WTC11 (cell line): ENCODE measurements around the gene FGD5.

Source experiments
- FOXJ3 ChIP-seq: sonication (generic); formaldehyde crosslinking; IDR thresholded peaks from 2 replicates; pipeline ENCODE4 v1.9.0; 2021; ENCODE audit warnings: missing genetic modification reagents, mild to moderate bottlenecking, borderline replicate concordance
- NFE2L1 ChIP-seq: sonication (generic); formaldehyde crosslinking; IDR thresholded peaks from 2 replicates; pipeline ENCODE4 v1.8.1; 2023; ENCODE audit warnings: missing genetic modification reagents
- NR2C2 ChIP-seq: sonication (generic); formaldehyde crosslinking; IDR thresholded peaks from 2 replicates; pipeline ENCODE4 v1.8.0; 2022; ENCODE audit warnings: mild to moderate bottlenecking, missing genetic modification reagents
- ZBTB21 ChIP-seq: sonication (generic); formaldehyde crosslinking; IDR thresholded peaks from 2 replicates; pipeline ENCODE4 v1.8.1; 2023; ENCODE audit warnings: mild to moderate bottlenecking, missing genetic modification reagents, borderline replicate concordance
- ZNF232 ChIP-seq: sonication (generic); formaldehyde crosslinking; IDR thresholded peaks from 2 replicates; pipeline ENCODE4 v1.8.0; 2022; ENCODE audit warnings: mild to moderate bottlenecking, missing genetic modification reagents
- ZNF317 ChIP-seq: sonication (generic); formaldehyde crosslinking; IDR thresholded peaks from 2 replicates; pipeline ENCODE4 v1.8.1; 2023; ENCODE audit warnings: low read depth, mild to moderate bottlenecking, moderate library complexity, missing genetic modification reagents, borderline replicate concordance
- TF ChIP-seq, protein P1 (sequence below): fragments of 200-600 bp; IDR thresholded peaks from 2 replicates; pipeline ENCODE4 v1.8.0; 2022; ENCODE audit warnings: antibody characterized with exemption
- TF ChIP-seq, protein P2 (sequence below): sonication (generic); formaldehyde crosslinking; IDR thresholded peaks from 2 replicates; pipeline ENCODE4 v1.8.1; 2023; ENCODE audit warnings: mild to moderate bottlenecking, missing genetic modification reagents, moderate library complexity
- TF ChIP-seq, protein P3 (sequence below): sonication (generic); formaldehyde crosslinking; IDR thresholded peaks from 2 replicates; pipeline ENCODE4 v1.8.1; 2022; ENCODE audit warnings: missing genetic modification reagents, borderline replicate concordance
- TF ChIP-seq, protein P4 (sequence below): sonication (generic); formaldehyde crosslinking; conservative IDR thresholded peaks from 2 replicates; pipeline ENCODE4 v1.8.1; 2022; ENCODE audit warnings: mild to moderate bottlenecking, missing genetic modification reagents
- TF ChIP-seq, protein P5 (sequence below): fragments of 250-450 bp; sonication (Bioruptor Pico); IDR thresholded peaks from 2 replicates; pipeline ENCODE4 v1.9.0; 2021; ENCODE audit warnings: mild to moderate bottlenecking

DNA sequence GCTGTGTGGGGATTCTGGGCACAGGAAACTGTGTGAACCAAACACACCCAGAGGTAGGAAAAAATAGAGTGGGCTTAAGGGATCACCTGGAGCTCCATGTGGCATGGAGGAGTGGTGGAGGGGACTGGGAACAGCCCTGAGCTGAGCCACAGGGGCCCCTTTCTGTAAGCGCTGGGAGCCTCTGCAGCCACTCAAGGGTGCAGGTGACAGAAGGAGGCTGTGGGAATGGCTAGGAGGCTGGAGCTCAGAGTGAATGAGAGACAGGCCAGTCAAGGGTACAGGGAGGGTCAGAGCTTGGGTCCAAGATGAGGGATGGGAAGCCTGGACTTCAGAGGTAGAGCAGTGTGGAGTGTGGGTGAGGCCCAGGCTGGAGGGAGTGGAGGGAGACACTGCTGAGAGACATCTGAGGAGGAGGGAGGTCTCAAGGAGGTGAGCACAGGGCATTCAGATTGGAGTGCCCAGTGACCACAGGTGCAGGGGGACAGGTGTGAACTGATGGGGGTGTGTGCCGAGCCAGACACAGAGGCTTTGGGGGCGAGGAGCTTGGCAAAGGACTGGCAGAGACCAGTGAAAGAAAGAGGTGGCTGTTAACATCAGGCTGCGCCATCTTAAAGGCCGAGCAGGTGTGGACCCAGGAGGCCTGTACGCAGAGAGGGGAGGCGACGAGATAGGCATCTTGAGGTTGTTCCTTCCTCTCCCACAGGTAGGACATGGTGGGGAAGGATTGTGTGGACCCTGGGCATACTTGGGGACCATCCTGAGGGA, 56.8 kb downstream of the FGD5 start:
- TF ChIP-seq, protein P1, sequence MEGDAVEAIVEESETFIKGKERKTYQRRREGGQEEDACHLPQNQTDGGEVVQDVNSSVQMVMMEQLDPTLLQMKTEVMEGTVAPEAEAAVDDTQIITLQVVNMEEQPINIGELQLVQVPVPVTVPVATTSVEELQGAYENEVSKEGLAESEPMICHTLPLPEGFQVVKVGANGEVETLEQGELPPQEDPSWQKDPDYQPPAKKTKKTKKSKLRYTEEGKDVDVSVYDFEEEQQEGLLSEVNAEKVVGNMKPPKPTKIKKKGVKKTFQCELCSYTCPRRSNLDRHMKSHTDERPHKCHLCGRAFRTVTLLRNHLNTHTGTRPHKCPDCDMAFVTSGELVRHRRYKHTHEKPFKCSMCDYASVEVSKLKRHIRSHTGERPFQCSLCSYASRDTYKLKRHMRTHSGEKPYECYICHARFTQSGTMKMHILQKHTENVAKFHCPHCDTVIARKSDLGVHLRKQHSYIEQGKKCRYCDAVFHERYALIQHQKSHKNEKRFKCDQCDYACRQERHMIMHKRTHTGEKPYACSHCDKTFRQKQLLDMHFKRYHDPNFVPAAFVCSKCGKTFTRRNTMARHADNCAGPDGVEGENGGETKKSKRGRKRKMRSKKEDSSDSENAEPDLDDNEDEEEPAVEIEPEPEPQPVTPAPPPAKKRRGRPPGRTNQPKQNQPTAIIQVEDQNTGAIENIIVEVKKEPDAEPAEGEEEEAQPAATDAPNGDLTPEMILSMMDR, result no peak
- TF ChIP-seq, protein P2, sequence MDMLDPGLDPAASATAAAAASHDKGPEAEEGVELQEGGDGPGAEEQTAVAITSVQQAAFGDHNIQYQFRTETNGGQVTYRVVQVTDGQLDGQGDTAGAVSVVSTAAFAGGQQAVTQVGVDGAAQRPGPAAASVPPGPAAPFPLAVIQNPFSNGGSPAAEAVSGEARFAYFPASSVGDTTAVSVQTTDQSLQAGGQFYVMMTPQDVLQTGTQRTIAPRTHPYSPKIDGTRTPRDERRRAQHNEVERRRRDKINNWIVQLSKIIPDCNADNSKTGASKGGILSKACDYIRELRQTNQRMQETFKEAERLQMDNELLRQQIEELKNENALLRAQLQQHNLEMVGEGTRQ, result no peak
- TF ChIP-seq, protein P3, sequence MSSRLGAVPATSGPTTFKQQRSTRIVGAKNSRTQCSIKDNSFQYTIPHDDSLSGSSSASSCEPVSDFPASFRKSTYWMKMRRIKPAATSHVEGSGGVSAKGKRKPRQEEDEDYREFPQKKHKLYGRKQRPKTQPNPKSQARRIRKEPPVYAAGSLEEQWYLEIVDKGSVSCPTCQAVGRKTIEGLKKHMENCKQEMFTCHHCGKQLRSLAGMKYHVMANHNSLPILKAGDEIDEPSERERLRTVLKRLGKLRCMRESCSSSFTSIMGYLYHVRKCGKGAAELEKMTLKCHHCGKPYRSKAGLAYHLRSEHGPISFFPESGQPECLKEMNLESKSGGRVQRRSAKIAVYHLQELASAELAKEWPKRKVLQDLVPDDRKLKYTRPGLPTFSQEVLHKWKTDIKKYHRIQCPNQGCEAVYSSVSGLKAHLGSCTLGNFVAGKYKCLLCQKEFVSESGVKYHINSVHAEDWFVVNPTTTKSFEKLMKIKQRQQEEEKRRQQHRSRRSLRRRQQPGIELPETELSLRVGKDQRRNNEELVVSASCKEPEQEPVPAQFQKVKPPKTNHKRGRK (CRISPR knock-in tag), result no peak
- no peak for TF ChIP-seq NR2C2 (CRISPR knock-in tag)
- TF ChIP-seq, protein P4, sequence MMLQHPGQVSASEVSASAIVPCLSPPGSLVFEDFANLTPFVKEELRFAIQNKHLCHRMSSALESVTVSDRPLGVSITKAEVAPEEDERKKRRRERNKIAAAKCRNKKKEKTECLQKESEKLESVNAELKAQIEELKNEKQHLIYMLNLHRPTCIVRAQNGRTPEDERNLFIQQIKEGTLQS (CRISPR knock-in tag), result no peak
- no peak for TF ChIP-seq FOXJ3 (CRISPR knock-in tag)
- no peak for TF ChIP-seq ZNF232 (CRISPR knock-in tag)
- TF ChIP-seq ZNF317 (CRISPR knock-in tag), result no peak
- TF ChIP-seq, protein P5, sequence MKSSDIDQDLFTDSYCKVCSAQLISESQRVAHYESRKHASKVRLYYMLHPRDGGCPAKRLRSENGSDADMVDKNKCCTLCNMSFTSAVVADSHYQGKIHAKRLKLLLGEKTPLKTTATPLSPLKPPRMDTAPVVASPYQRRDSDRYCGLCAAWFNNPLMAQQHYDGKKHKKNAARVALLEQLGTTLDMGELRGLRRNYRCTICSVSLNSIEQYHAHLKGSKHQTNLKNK (CRISPR knock-in tag), result no peak
- TF ChIP-seq NFE2L1 (CRISPR knock-in tag), result no peak
- no peak for TF ChIP-seq ZBTB21 (CRISPR knock-in tag)
